PC-3 (cell line): ENCODE results near the gene RWDD3.

ENCODE experiments used
- EZH2phosphoT487 ChIP-seq: fragments of 300-600 bp; sonication (generic); IDR thresholded peaks from 2 replicates; pipeline ENCODE4 v1.6.1; 2018; ENCODE audit warnings: mild to moderate bottlenecking, antibody characterized with exemption, low read length, borderline replicate concordance
- TF ChIP-seq, protein P1 (sequence below): fragments of 300-600 bp; sonication (generic); conservative IDR thresholded peaks from 2 replicates; pipeline ENCODE4 v1.5.1; 2017; ENCODE audit warnings: antibody characterized with exemption, low read depth, mild to moderate bottlenecking, low read length

DNA sequence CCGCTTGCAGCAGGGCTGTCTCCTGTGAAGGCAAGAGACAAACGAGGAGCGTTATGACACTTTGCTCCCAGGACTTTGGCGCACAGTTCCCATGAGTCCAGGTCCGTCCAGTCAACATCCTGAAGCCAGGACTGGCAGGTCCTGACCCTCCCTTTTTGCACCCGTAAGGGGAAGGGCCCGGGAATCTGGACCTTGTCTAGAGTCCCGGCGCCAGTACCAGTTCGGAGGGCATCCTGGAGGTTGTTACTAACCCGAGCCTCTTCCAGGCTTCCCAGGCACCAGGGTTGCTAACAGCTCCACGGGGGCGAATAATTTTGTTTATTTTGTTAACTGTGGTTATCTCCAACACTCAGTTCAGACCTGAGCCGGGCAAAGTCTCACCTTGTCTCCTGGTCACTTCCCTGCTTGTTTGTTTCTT is 682 bp upstream of the RWDD3 start:
- TF ChIP-seq, protein P1, sequence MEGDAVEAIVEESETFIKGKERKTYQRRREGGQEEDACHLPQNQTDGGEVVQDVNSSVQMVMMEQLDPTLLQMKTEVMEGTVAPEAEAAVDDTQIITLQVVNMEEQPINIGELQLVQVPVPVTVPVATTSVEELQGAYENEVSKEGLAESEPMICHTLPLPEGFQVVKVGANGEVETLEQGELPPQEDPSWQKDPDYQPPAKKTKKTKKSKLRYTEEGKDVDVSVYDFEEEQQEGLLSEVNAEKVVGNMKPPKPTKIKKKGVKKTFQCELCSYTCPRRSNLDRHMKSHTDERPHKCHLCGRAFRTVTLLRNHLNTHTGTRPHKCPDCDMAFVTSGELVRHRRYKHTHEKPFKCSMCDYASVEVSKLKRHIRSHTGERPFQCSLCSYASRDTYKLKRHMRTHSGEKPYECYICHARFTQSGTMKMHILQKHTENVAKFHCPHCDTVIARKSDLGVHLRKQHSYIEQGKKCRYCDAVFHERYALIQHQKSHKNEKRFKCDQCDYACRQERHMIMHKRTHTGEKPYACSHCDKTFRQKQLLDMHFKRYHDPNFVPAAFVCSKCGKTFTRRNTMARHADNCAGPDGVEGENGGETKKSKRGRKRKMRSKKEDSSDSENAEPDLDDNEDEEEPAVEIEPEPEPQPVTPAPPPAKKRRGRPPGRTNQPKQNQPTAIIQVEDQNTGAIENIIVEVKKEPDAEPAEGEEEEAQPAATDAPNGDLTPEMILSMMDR = no peak
- TF ChIP-seq EZH2phosphoT487 = no peak
